GF-D8 (cell line): Measurements from ENCODE around the gene SCARB1.

Experiments
- DNase-seq: peaks from one replicate; lab custom pipeline; 2025; lab: John Stamatoyannopoulos, UW

Gene SCARB1

GRCh38 chr12:124745891-124746570 is 117.6 kb downstream of the SCARB1 start:
- peak; percentile 19 for DNase-seq

- no peak for DNase-seq
These were observed 118.2 kb downstream of the SCARB1 start for GRCh38 chr12:124745465-124745890.

GRCh38 chr12:124744659-124745464 is 118.8 kb downstream of the SCARB1 start:
- no peak for DNase-seq

- DNase-seq = no peak
These were observed 119.4 kb downstream of the SCARB1 start for GRCh38 chr12:124744273-124744640.

GRCh38 chr12:124743479-124744272 is 120.0 kb downstream of the SCARB1 start:
- DNase-seq = no peak

- no peak for DNase-seq
These were observed 121.0 kb downstream of the SCARB1 start for GRCh38 chr12:124742678-124743077.

GRCh38 chr12:124742111-124742510 is 121.6 kb downstream of the SCARB1 start:
- DNase-seq = no peak

GRCh38 chr12:124741211-124741610 is 122.5 kb downstream of the SCARB1 start:
- DNase-seq = no peak

GRCh38 chr12:124740691-124741137 is 123.0 kb downstream of the SCARB1 start:
- peak; percentile 17 for DNase-seq

GRCh38 chr12:124739953-124740561 is 123.6 kb downstream of the SCARB1 start:
- no peak for DNase-seq

- no peak for DNase-seq
These were observed 124.8 kb downstream of the SCARB1 start for GRCh38 chr12:124738636-124739467.

- no peak for DNase-seq
These were observed 125.7 kb downstream of the SCARB1 start for GRCh38 chr12:124737772-124738635.

- DNase-seq = no peak
These were observed 126.6 kb downstream of the SCARB1 start for GRCh38 chr12:124737040-124737419.

- DNase-seq = no peak
These were observed 127.3 kb downstream of the SCARB1 start for GRCh38 chr12:124736115-124737039.

- peak; percentile 78 for DNase-seq
These were observed 129.4 kb downstream of the SCARB1 start for GRCh38 chr12:124734224-124734788.

- no peak for DNase-seq
These were observed 130.6 kb downstream of the SCARB1 start for GRCh38 chr12:124733086-124733485.

- no peak for DNase-seq
These were observed 131.2 kb downstream of the SCARB1 start for GRCh38 chr12:124732275-124733075.

- DNase-seq = no peak
These were observed 131.8 kb downstream of the SCARB1 start for GRCh38 chr12:124731869-124732268.
